Activated CD4-positive, alpha-beta T cell treated with anti-CD3 and anti-CD28 coated beads, Interleukin-2, amount 50 U/mL, for 24 hours (primary cell): ENCODE data around the gene PTBP1.

Experiments used
- DNase-seq, 2 donors: peaks; one replicate each; pipeline ENCODE4 v3.0.0-alpha.2; 2020; ENCODE audit warnings: low read depth in 1 of 2, low spot score in 1 of 2

The PTBP1 gene

GRCh38 chr19:795691-796581 is 1.3 kb upstream of the PTBP1 start:
- DNase-seq = no peak

GRCh38 chr19:797528-798414 is 519 bp downstream of the PTBP1 start:
- DNase-seq = peak; percentile 72 to 84

GRCh38 chr19:798415-799075 is 1.3 kb downstream of the PTBP1 start:
- DNase-seq = no peak

- DNase-seq = no peak
These were observed 2.0 kb downstream of the PTBP1 start for GRCh38 chr19:799076-799881.

- no peak for DNase-seq
These were observed 3.2 kb downstream of the PTBP1 start for GRCh38 chr19:800360-801029.

GRCh38 chr19:801030-801860 is 4.0 kb downstream of the PTBP1 start:
- DNase-seq = no peak

- DNase-seq = no peak
These were observed 4.7 kb downstream of the PTBP1 start for GRCh38 chr19:801861-802497.

- no peak for DNase-seq
These were observed 5.3 kb downstream of the PTBP1 start for GRCh38 chr19:802498-803098.

- DNase-seq = no peak
These were observed 5.9 kb downstream of the PTBP1 start for GRCh38 chr19:803099-803561.

GRCh38 chr19:803686-804418 is 6.6 kb downstream of the PTBP1 start:
- DNase-seq = no peak

- DNase-seq = no peak
These were observed 7.3 kb downstream of the PTBP1 start for GRCh38 chr19:804419-805165.

- DNase-seq = no peak
These were observed 7.9 kb downstream of the PTBP1 start for GRCh38 chr19:805166-805551.

- no peak for DNase-seq
These were observed 8.6 kb downstream of the PTBP1 start for GRCh38 chr19:805600-806550.

GRCh38 chr19:806815-807421 is 9.7 kb downstream of the PTBP1 start:
- no peak for DNase-seq
